HPDE6-E6E7 (cell line): ENCODE measurements around the gene OLFML3.
A peak's percentile ranks its signal among the peaks of the same experiment; 100 is the strongest.
"Not testable (repeated sequence)": the region's sequence is repeated elsewhere in the genome, so short reads cannot be mapped to it uniquely, and the experiment has no call there.

ENCODE experiments used
- DNase-seq: peaks from one replicate; pipeline ENCODE4 v3.0.0; 2011; ENCODE audit warnings: missing footprints; ENCODE audit errors: extremely low spot score

OLFML3 gene

GRCh38 chr1:113991467-113991997 is 12.3 kb downstream of the OLFML3 start:
- no peak for DNase-seq

- DNase-seq = no peak
These were observed 13.8 kb downstream of the OLFML3 start for GRCh38 chr1:113993072-113993471.

- DNase-seq = no peak
These were observed 14.5 kb downstream of the OLFML3 start for GRCh38 chr1:113993766-113994165.

- no peak for DNase-seq
These were observed 16.1 kb downstream of the OLFML3 start for GRCh38 chr1:113995382-113995781.

GRCh38 chr1:113998361-113998760 is 19.1 kb downstream of the OLFML3 start:
- DNase-seq = no peak

GRCh38 chr1:113999233-113999632 is 20.0 kb downstream of the OLFML3 start:
- no peak for DNase-seq

GRCh38 chr1:113999799-114000198 is 20.5 kb downstream of the OLFML3 start:
- DNase-seq = no peak

- DNase-seq = no peak
These were observed 21.1 kb downstream of the OLFML3 start for GRCh38 chr1:114000406-114000805.

GRCh38 chr1:114002492-114003239 is 23.4 kb downstream of the OLFML3 start:
- DNase-seq = no peak

GRCh38 chr1:114003431-114003830 is 24.2 kb downstream of the OLFML3 start:
- DNase-seq = no peak

- DNase-seq = not testable (repeated sequence)
These were observed 27.6 kb downstream of the OLFML3 start for GRCh38 chr1:114006825-114007224.

GRCh38 chr1:114008480-114008941 is 29.2 kb downstream of the OLFML3 start:
- no peak for DNase-seq

GRCh38 chr1:114008993-114009392 is 29.7 kb downstream of the OLFML3 start:
- no peak for DNase-seq

GRCh38 chr1:114009393-114009792 is 30.1 kb downstream of the OLFML3 start:
- no peak for DNase-seq

- no peak for DNase-seq
These were observed 31.3 kb downstream of the OLFML3 start for GRCh38 chr1:114010433-114011184.

- DNase-seq = no peak
These were observed 32.5 kb downstream of the OLFML3 start for GRCh38 chr1:114011796-114012195.

GRCh38 chr1:114015075-114015474 is 35.8 kb downstream of the OLFML3 start:
- DNase-seq = peak; percentile 43

- DNase-seq = not testable (repeated sequence)
These were observed 40.5 kb downstream of the OLFML3 start for GRCh38 chr1:114019724-114020123.

GRCh38 chr1:114021665-114022099 is 42.4 kb downstream of the OLFML3 start:
- no peak for DNase-seq

- DNase-seq = no peak
These were observed 43.6 kb downstream of the OLFML3 start for GRCh38 chr1:114022877-114023276.

- no peak for DNase-seq
These were observed 44.1 kb downstream of the OLFML3 start for GRCh38 chr1:114023377-114023776.

GRCh38 chr1:114024049-114024448 is 44.8 kb downstream of the OLFML3 start:
- no peak for DNase-seq
